SK-N-SH treated with all-trans-retinoic acid at 6 μM for 48 hours (cell line): ENCODE data around the gene ADCY5.

Experiments used
- ATAC-seq: fragments of 200-7000 bp; cut with Tn5 transposase; 3 replicates; pipeline ENCODE4 v1.9.1; 2020; ENCODE audit warnings: mild to moderate bottlenecking, moderate library complexity
- ARNTL ChIP-seq: fragments of 450-650 bp; formaldehyde crosslinking; IDR thresholded peaks from 2 replicates; pipeline ENCODE4 v1.5.0; 2020; ENCODE audit warnings: low read depth, mild to moderate bottlenecking, moderate library complexity, borderline replicate concordance
- BACH2 ChIP-seq: fragments of 250-450 bp; sonication (Bioruptor Pico); IDR thresholded peaks from 2 replicates; pipeline ENCODE4 v1.9.0; 2021; ENCODE audit warnings: mild to moderate bottlenecking, borderline replicate concordance
- CSDC2 ChIP-seq: fragments of 250-450 bp; sonication (Bioruptor Pico); IDR thresholded peaks from 2 replicates; pipeline ENCODE4 v1.5.0; 2020; ENCODE audit warnings: mild to moderate bottlenecking, moderate library complexity
- ESRRG ChIP-seq: fragments of 250-450 bp; sonication (Bioruptor Pico); IDR thresholded peaks from 2 replicates; pipeline ENCODE4 v1.6.1; 2021; ENCODE audit warnings: mild to moderate bottlenecking
- GLIS3 ChIP-seq: fragments of 250-450 bp; sonication (Bioruptor Pico); IDR thresholded peaks from 2 replicates; pipeline ENCODE4 v1.5.0; 2020; ENCODE audit warnings: mild to moderate bottlenecking, moderate library complexity
- ISL1 ChIP-seq: fragments of 250-450 bp; sonication (Bioruptor Pico); IDR thresholded peaks from 2 replicates; pipeline ENCODE4 v2.1.2; 2022; ENCODE audit warnings: mild to moderate bottlenecking, moderate library complexity
- PPARA ChIP-seq: fragments of 250-450 bp; sonication (Bioruptor Pico); IDR thresholded peaks from 2 replicates; pipeline ENCODE4 v1.5.0; 2020; ENCODE audit warnings: mild to moderate bottlenecking, borderline replicate concordance
- RARB ChIP-seq: fragments of 250-450 bp; sonication (Bioruptor Pico); IDR thresholded peaks from 2 replicates; pipeline ENCODE4 v1.8.0; 2021; ENCODE audit warnings: mild to moderate bottlenecking, moderate library complexity
- TCF4 ChIP-seq: fragments of 250-450 bp; sonication (Bioruptor Pico); IDR thresholded peaks from 2 replicates; pipeline ENCODE4 v1.8.0; 2021; ENCODE audit warnings: mild to moderate bottlenecking, moderate library complexity, borderline replicate concordance
- TOX ChIP-seq: fragments of 250-450 bp; sonication (Bioruptor Pico); IDR thresholded peaks from 2 replicates; pipeline ENCODE4 v1.8.0; 2021; ENCODE audit warnings: mild to moderate bottlenecking, moderate library complexity, borderline replicate concordance
- ZC3H10 ChIP-seq: fragments of 250-450 bp; sonication (Bioruptor Pico); IDR thresholded peaks from 2 replicates; pipeline ENCODE4 v1.5.1; 2021; ENCODE audit warnings: mild to moderate bottlenecking, moderate library complexity
- ZFP3 ChIP-seq: fragments of 250-450 bp; sonication (Bioruptor Pico); IDR thresholded peaks from 2 replicates; pipeline ENCODE4 v1.5.0; 2020; ENCODE audit warnings: mild to moderate bottlenecking, moderate library complexity
- ZFP30 ChIP-seq: fragments of 450-650 bp; formaldehyde crosslinking; IDR thresholded peaks from 2 replicates; pipeline ENCODE4 v1.5.0; 2022; ENCODE audit warnings: mild to moderate bottlenecking, moderate library complexity
- ZNF565 ChIP-seq: fragments of 450-650 bp; formaldehyde crosslinking; conservative IDR thresholded peaks from 2 replicates; pipeline ENCODE4 v1.5.0; 2020; ENCODE audit warnings: low read depth, mild to moderate bottlenecking, moderate library complexity
- ZNF70 ChIP-seq: fragments of 450-650 bp; formaldehyde crosslinking; IDR thresholded peaks from 2 replicates; pipeline ENCODE4 v1.5.0; 2020; ENCODE audit warnings: mild to moderate bottlenecking, moderate library complexity
- ZNF8 ChIP-seq: fragments of 450-650 bp; formaldehyde crosslinking; IDR thresholded peaks from 2 replicates; pipeline ENCODE4 v1.5.0; 2020; ENCODE audit warnings: mild to moderate bottlenecking, moderate library complexity
- TF ChIP-seq, protein P1 (sequence below): fragments of 250-450 bp; sonication (Bioruptor Pico); IDR thresholded peaks from 2 replicates; pipeline ENCODE4 v1.5.0; 2020; ENCODE audit warnings: mild to moderate bottlenecking, moderate library complexity
- TF ChIP-seq, protein P2 (sequence below): fragments of 250-450 bp; sonication (Bioruptor Pico); IDR thresholded peaks from 2 replicates; pipeline ENCODE4 v1.8.0; 2021; ENCODE audit warnings: low read depth, mild to moderate bottlenecking, moderate library complexity, borderline replicate concordance
- TF ChIP-seq, protein P3 (sequence below): fragments of 250-450 bp; sonication (Bioruptor Pico); IDR thresholded peaks from 2 replicates; pipeline ENCODE4 v1.5.1; 2021; ENCODE audit warnings: mild to moderate bottlenecking, moderate library complexity
- TF ChIP-seq, protein P4 (sequence below): fragments of 250-450 bp; sonication (Bioruptor Pico); IDR thresholded peaks from 2 replicates; pipeline ENCODE4 v1.8.0; 2020; ENCODE audit warnings: mild to moderate bottlenecking, moderate library complexity, borderline replicate concordance
- TF ChIP-seq, protein P5 (sequence below): fragments of 250-450 bp; sonication (Bioruptor Pico); IDR thresholded peaks from 2 replicates; pipeline ENCODE4 v1.5.1; 2020; ENCODE audit warnings: low read depth, mild to moderate bottlenecking, moderate library complexity

ADCY5 gene

DNA sequence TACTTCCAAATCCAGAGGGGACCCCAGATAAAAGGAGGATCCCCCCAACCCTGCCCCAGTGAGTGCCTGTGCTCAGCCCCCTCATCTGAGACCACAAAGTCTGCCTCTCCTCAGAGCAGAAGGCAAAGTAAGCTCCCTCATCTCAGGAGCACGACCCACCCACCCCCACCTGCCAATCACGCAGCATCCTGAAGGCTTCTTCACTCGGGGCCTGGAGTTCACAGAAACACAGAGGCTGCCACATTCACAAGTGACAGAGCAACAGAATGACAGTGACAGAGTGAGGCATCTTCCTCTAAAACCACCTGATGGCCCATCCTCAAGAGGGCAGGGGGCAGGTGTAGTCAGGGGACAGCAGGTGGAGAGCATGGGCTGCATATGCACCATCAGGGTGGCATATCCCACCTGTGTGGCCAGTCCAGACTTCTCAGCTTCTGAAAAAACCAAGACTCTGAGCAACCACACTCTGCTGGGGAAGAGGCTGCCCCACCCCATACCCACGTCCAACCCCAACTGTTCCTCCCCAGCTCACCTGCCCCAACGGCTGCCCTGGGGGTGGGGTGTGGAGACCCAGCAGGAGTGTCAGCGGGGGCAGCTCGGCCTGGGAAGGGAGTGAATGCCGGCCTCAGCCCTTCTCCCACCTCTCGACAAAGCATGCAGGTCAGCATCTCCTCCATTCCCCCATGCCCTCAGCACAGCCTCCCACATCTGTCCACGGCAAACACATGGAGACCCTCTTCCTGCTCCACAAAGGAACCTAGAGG is 19.3 kb downstream of the ADCY5 start (continued):
- TF ChIP-seq, protein P1, sequence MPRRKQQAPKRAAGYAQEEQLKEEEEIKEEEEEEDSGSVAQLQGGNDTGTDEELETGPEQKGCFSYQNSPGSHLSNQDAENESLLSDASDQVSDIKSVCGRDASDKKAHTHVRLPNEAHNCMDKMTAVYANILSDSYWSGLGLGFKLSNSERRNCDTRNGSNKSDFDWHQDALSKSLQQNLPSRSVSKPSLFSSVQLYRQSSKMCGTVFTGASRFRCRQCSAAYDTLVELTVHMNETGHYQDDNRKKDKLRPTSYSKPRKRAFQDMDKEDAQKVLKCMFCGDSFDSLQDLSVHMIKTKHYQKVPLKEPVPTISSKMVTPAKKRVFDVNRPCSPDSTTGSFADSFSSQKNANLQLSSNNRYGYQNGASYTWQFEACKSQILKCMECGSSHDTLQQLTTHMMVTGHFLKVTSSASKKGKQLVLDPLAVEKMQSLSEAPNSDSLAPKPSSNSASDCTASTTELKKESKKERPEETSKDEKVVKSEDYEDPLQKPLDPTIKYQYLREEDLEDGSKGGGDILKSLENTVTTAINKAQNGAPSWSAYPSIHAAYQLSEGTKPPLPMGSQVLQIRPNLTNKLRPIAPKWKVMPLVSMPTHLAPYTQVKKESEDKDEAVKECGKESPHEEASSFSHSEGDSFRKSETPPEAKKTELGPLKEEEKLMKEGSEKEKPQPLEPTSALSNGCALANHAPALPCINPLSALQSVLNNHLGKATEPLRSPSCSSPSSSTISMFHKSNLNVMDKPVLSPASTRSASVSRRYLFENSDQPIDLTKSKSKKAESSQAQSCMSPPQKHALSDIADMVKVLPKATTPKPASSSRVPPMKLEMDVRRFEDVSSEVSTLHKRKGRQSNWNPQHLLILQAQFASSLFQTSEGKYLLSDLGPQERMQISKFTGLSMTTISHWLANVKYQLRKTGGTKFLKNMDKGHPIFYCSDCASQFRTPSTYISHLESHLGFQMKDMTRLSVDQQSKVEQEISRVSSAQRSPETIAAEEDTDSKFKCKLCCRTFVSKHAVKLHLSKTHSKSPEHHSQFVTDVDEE, result no peak
- TF ChIP-seq PPARA, result no peak
- TF ChIP-seq RARB (CRISPR knock-in tag), result no peak
- TF ChIP-seq, protein P2, sequence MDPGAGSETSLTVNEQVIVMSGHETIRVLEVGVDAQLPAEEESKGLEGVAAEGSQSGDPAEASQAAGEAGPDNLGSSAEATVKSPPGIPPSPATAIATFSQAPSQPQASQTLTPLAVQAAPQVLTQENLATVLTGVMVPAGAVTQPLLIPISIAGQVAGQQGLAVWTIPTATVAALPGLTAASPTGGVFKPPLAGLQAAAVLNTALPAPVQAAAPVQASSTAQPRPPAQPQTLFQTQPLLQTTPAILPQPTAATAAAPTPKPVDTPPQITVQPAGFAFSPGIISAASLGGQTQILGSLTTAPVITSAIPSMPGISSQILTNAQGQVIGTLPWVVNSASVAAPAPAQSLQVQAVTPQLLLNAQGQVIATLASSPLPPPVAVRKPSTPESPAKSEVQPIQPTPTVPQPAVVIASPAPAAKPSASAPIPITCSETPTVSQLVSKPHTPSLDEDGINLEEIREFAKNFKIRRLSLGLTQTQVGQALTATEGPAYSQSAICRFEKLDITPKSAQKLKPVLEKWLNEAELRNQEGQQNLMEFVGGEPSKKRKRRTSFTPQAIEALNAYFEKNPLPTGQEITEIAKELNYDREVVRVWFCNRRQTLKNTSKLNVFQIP, result no peak
- no peak for TF ChIP-seq GLIS3 (CRISPR knock-in tag)
- no peak for TF ChIP-seq ZNF8 (CRISPR knock-in tag)

DNA sequence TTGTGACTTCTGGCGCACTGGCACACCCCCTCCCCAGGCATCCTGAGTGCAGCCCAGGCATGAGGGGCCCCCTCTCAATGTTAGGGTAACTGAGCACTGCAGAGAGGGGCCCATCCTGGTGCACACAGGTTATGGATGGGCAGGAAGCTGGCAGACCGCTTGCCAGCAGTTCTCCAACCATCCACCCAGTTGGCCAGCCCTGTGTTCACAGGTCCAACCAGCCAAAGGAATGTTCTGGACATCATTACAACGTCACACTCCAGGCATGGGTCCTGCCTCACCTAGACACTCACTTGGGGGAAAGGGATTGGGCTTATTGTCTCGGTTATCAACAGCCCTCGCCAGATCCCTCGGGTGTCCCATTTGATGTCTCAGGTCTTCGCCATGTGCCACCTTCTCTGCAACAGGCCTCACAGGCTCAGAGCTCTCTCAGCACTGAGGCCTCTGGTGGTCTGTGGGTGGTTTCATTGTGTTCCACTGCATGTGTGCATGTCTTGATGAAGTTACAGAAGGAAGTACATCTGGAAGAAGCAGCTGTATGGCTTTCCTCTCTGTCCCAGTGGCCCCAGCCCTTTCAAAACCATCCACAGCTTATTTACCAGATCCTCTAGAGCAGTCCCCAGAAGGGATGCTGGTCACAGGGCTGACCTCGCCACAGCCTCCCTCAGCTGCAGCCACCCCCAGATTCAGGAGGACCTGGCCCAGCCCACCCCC is 23.7 kb downstream of the ADCY5 start:
- no peak for ATAC-seq
- TF ChIP-seq, protein P3, sequence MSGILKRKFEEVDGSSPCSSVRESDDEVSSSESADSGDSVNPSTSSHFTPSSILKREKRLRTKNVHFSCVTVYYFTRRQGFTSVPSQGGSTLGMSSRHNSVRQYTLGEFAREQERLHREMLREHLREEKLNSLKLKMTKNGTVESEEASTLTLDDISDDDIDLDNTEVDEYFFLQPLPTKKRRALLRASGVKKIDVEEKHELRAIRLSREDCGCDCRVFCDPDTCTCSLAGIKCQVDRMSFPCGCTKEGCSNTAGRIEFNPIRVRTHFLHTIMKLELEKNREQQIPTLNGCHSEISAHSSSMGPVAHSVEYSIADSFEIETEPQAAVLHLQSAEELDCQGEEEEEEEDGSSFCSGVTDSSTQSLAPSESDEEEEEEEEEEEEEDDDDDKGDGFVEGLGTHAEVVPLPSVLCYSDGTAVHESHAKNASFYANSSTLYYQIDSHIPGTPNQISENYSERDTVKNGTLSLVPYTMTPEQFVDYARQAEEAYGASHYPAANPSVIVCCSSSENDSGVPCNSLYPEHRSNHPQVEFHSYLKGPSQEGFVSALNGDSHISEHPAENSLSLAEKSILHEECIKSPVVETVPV, result no peak
- TF ChIP-seq TOX (CRISPR knock-in tag) (no peak), ZC3H10 (no peak), ZNF565 (CRISPR knock-in tag) (no peak), ESRRG (CRISPR knock-in tag) (no peak), ZNF8 (CRISPR knock-in tag) (no peak), ZFP3 (CRISPR knock-in tag) (no peak)
- TF ChIP-seq, protein P4, sequence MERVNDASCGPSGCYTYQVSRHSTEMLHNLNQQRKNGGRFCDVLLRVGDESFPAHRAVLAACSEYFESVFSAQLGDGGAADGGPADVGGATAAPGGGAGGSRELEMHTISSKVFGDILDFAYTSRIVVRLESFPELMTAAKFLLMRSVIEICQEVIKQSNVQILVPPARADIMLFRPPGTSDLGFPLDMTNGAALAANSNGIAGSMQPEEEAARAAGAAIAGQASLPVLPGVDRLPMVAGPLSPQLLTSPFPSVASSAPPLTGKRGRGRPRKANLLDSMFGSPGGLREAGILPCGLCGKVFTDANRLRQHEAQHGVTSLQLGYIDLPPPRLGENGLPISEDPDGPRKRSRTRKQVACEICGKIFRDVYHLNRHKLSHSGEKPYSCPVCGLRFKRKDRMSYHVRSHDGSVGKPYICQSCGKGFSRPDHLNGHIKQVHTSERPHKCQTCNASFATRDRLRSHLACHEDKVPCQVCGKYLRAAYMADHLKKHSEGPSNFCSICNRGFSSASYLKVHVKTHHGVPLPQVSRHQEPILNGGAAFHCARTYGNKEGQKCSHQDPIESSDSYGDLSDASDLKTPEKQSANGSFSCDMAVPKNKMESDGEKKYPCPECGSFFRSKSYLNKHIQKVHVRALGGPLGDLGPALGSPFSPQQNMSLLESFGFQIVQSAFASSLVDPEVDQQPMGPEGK (CRISPR knock-in tag), result no peak
- TF ChIP-seq, protein P1, result no peak

DNA sequence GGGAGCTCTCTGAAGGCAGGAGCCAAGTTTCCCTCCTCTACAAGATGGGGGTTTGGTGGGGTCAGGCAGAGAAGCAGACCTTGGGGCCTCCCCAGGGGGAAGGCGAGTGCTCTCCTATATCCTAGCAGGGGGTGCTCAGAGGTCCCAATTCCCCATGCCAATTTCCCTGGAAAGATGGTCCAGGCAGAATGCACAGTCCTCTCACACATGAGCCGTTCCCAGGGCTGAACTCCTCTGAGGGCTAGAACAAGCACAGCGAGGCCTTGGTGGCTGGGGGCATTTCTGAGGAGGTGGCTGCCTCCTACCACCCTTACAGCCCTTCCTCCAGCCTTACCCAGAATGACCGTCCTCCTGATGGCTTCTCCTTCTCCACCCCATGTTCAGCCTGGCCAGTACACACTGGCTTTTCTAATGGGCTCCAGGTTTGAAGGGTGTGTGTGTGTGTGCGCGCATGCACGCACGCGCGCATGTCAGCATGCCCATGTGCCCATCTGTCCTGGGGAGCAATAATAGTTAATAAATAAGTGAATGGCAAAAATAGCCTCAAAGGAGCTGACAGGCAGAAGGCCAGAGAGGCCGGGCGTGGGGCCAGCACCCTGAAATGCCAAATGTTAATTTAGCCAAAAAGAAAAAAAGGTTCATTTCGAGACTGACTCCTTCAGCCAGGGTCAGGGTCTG is 24.4 kb downstream of the ADCY5 start:
- no peak for ATAC-seq
- TF ChIP-seq CSDC2 (CRISPR knock-in tag) (no peak), BACH2 (CRISPR knock-in tag) (no peak), ZFP30 (CRISPR knock-in tag) (no peak), GLIS3 (CRISPR knock-in tag) (no peak), ZC3H10 (no peak), ISL1 (CRISPR knock-in tag) (no peak), ARNTL (CRISPR knock-in tag) (no peak), ZNF8 (CRISPR knock-in tag) (no peak), ZNF70 (no peak), ZFP3 (CRISPR knock-in tag) (no peak), TCF4 (CRISPR knock-in tag) (no peak), PPARA (no peak), ZNF565 (CRISPR knock-in tag) (no peak)
- TF ChIP-seq, protein P5, sequence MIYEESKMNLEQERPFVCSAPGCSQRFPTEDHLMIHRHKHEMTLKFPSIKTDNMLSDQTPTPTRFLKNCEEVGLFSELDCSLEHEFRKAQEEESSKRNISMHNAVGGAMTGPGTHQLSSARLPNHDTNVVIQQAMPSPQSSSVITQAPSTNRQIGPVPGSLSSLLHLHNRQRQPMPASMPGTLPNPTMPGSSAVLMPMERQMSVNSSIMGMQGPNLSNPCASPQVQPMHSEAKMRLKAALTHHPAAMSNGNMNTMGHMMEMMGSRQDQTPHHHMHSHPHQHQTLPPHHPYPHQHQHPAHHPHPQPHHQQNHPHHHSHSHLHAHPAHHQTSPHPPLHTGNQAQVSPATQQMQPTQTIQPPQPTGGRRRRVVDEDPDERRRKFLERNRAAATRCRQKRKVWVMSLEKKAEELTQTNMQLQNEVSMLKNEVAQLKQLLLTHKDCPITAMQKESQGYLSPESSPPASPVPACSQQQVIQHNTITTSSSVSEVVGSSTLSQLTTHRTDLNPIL (CRISPR knock-in tag), result no peak
- TF ChIP-seq, protein P3, result no peak
